GM12874 (cell line): Measurements from ENCODE around the gene SOX6.

Experiments used
- TF ChIP-seq, protein P1 (sequence below): IDR thresholded peaks from 2 replicates; pipeline ENCODE4 v1.5.1; 2011; ENCODE audit warnings: low read depth, mild to moderate bottlenecking, control low read depth, low read length, moderate library complexity; ENCODE audit not compliant: insufficient read depth

The SOX6 gene

DNA sequence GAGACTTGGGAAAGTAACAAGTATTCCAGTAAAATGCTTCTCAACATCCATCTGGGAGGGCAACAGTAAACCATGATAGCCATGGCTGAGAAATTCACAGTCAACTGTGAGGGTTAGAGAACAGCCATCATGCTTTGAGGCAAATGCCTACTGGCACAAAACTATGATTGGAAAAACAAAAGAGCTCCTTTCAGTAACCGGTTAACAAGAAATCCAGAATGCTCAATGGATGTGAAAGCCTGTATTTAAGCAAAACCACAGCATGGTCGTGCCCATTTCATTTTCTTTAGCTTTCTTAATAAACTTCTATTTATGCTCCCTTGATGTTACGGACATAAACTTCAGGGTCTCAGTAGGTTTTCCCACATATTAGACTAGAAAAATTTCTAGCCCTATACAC is 139.5 kb downstream of the SOX6 start:
- TF ChIP-seq, protein P1, sequence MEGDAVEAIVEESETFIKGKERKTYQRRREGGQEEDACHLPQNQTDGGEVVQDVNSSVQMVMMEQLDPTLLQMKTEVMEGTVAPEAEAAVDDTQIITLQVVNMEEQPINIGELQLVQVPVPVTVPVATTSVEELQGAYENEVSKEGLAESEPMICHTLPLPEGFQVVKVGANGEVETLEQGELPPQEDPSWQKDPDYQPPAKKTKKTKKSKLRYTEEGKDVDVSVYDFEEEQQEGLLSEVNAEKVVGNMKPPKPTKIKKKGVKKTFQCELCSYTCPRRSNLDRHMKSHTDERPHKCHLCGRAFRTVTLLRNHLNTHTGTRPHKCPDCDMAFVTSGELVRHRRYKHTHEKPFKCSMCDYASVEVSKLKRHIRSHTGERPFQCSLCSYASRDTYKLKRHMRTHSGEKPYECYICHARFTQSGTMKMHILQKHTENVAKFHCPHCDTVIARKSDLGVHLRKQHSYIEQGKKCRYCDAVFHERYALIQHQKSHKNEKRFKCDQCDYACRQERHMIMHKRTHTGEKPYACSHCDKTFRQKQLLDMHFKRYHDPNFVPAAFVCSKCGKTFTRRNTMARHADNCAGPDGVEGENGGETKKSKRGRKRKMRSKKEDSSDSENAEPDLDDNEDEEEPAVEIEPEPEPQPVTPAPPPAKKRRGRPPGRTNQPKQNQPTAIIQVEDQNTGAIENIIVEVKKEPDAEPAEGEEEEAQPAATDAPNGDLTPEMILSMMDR: no peak

GRCh38 chr11:16215352-16215751 is 141.0 kb downstream of the SOX6 start:
- TF ChIP-seq, protein P1: no peak

DNA sequence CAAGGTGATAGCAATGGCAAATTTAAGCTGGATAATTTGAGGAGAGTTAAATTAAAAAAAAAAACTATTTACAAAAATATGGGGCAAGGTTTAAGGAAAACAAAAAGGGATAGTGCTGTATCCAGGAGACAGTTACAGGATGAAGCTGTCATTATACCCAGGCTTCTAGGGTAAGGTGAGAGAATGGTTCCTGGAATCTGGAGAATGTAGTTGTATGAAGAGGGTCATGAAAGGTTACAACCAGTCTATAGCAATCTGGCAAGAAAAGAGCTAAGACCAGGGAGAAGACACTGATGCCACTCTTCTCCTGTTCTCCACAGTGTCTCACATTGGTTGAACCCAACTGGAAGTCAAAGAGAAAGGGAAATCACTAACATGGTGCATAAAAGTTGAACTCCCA is 144.9 kb downstream of the SOX6 start:
- TF ChIP-seq, protein P1: no peak

- TF ChIP-seq, protein P1: no peak
These were observed 152.1 kb downstream of the SOX6 start for GRCh38 chr11:16204261-16204660.

DNA sequence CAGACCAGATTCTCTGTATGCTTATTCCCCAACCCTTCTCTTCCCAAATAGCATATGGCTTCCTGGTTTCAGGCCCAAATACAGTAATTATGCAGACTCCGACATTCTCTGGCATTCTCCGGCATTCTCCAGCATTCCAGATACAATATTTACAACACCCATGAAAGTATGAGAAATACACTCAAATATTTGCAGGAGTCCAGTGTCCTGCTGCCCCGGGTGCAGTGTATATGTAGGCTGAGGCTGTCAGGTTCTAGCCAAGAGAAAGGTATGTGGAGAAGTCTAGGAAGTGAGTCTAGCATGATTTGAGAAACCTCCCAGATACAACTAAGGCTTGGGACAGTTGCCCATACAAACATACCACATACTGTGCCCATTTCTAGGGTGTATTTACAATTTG is 160.7 kb downstream of the SOX6 start:
- TF ChIP-seq, protein P1: no peak

GRCh38 chr11:16194566-16194965 is 161.8 kb downstream of the SOX6 start:
- TF ChIP-seq, protein P1: no peak

DNA sequence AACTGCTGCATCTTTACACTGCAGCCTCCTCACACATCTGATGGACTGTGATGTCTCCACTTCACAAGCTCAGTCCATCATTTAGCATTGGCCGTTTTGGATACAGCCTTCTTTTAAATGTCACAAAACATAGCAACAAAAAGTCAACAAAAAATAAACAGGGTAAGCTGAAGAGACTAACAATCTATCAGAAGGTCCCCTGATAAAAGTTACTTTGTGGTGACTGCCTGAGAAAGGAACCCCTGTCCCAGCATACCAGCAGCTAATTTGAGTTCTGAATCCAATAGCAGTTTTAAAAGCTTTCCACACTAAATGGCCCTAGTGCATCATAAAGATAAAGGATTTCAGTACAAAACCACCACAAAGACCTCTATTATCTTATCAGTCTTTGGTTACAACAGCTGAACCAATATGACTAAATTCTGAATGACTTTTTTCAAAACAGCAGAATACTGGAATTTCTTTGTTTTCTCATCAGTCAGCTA is 162.4 kb downstream of the SOX6 start:
- TF ChIP-seq, protein P1: no peak

DNA sequence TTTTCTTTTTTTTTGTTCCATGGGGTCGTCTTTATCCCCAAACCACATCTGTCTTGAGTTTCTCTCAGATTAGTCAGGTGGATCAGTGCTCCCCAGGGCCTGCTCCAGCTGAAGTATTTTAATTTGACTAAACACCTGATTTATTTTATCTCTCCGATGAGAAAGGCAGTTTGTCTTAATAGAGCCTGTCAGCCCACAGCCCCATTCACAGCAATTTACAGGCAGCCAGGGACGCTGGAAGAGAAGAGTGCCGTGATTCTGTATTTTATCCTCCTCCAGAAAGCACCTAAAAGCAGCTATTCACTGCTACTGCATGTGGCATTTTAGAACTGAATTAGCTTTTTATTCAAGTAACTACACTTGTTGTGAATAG is 164.5 kb downstream of the SOX6 start:
- TF ChIP-seq, protein P1: no peak
